ENCODE results near the gene CAMTA1.

DNA sequence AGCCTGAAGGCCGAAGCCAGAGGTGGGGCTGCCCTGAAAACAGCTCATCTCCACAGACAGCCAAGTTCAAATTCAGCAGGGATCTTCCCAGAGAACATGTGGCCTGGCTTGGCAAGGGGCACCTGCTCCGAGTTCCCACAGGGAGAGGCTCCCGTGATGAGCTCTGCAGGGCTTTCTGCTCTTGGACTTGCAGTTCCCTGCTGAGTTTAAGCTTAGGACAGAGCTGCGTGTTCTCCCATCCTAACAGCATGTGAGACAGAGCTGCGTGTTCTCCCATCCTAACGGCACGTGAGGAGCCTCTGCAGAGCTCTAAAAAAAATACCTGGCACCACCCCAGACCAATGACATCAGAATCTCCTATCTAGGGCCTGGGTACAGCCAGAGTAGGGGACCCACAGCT is 872.8 kb downstream of the CAMTA1 start:
- TF ChIP-seq, protein P1, sequence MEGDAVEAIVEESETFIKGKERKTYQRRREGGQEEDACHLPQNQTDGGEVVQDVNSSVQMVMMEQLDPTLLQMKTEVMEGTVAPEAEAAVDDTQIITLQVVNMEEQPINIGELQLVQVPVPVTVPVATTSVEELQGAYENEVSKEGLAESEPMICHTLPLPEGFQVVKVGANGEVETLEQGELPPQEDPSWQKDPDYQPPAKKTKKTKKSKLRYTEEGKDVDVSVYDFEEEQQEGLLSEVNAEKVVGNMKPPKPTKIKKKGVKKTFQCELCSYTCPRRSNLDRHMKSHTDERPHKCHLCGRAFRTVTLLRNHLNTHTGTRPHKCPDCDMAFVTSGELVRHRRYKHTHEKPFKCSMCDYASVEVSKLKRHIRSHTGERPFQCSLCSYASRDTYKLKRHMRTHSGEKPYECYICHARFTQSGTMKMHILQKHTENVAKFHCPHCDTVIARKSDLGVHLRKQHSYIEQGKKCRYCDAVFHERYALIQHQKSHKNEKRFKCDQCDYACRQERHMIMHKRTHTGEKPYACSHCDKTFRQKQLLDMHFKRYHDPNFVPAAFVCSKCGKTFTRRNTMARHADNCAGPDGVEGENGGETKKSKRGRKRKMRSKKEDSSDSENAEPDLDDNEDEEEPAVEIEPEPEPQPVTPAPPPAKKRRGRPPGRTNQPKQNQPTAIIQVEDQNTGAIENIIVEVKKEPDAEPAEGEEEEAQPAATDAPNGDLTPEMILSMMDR (IDR thresholded peaks at IDR 0.05), result no peak
- no peak for TF ChIP-seq POLR2AphosphoS5 (IDR thresholded peaks at IDR 0.05; ENCODE audit: low read depth, low read length)
- no peak for TF ChIP-seq SIN3A (IDR thresholded peaks at IDR 0.05; ENCODE audit: borderline replicate concordance, insufficient read depth, low read depth, low read length)
- TF ChIP-seq, protein P2, sequence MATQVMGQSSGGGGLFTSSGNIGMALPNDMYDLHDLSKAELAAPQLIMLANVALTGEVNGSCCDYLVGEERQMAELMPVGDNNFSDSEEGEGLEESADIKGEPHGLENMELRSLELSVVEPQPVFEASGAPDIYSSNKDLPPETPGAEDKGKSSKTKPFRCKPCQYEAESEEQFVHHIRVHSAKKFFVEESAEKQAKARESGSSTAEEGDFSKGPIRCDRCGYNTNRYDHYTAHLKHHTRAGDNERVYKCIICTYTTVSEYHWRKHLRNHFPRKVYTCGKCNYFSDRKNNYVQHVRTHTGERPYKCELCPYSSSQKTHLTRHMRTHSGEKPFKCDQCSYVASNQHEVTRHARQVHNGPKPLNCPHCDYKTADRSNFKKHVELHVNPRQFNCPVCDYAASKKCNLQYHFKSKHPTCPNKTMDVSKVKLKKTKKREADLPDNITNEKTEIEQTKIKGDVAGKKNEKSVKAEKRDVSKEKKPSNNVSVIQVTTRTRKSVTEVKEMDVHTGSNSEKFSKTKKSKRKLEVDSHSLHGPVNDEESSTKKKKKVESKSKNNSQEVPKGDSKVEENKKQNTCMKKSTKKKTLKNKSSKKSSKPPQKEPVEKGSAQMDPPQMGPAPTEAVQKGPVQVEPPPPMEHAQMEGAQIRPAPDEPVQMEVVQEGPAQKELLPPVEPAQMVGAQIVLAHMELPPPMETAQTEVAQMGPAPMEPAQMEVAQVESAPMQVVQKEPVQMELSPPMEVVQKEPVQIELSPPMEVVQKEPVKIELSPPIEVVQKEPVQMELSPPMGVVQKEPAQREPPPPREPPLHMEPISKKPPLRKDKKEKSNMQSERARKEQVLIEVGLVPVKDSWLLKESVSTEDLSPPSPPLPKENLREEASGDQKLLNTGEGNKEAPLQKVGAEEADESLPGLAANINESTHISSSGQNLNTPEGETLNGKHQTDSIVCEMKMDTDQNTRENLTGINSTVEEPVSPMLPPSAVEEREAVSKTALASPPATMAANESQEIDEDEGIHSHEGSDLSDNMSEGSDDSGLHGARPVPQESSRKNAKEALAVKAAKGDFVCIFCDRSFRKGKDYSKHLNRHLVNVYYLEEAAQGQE (IDR thresholded peaks at IDR 0.05; ENCODE audit: insufficient read depth in 1 of 2, low read depth in 2 of 2, low read length in 1 of 2), result no peak
